ENCODE data around the gene DIPK1A.
A peak's percentile ranks its signal among the peaks of the same experiment; 100 is the strongest.

Gene DIPK1A

GRCh38 chr1:92870591-92870990 is 90.7 kb downstream of the DIPK1A start:
- no peak for DNase-seq

- no peak for DNase-seq
These were observed 97.1 kb downstream of the DIPK1A start for GRCh38 chr1:92864131-92864530.

GRCh38 chr1:92862605-92863004 is 98.7 kb downstream of the DIPK1A start:
- DNase-seq, result no peak

- DNase-seq, result no peak
These were observed 101.7 kb downstream of the DIPK1A start for GRCh38 chr1:92859400-92860039.

GRCh38 chr1:92858564-92859399 is 102.5 kb downstream of the DIPK1A start:
- DNase-seq, result peak; percentile 80

GRCh38 chr1:92857817-92858216 is 103.4 kb downstream of the DIPK1A start:
- DNase-seq, result no peak

GRCh38 chr1:92855236-92855635 is 106.0 kb downstream of the DIPK1A start:
- no peak for DNase-seq

GRCh38 chr1:92854101-92854785 is 107.0 kb downstream of the DIPK1A start:
- DNase-seq, result no peak

GRCh38 chr1:92853299-92853698 is 108.0 kb downstream of the DIPK1A start:
- no peak for DNase-seq

GRCh38 chr1:92851729-92852128 is 109.5 kb downstream of the DIPK1A start:
- no peak for DNase-seq

- DNase-seq, result no peak
These were observed 111.2 kb downstream of the DIPK1A start for GRCh38 chr1:92850019-92850418.

- no peak for DNase-seq
These were observed 113.1 kb downstream of the DIPK1A start for GRCh38 chr1:92848201-92848600.

- DNase-seq, result no peak
These were observed 115.4 kb downstream of the DIPK1A start for GRCh38 chr1:92845908-92846307.

GRCh38 chr1:92844439-92844838 is 116.8 kb downstream of the DIPK1A start:
- DNase-seq, result no peak

GRCh38 chr1:92843429-92844352 is 117.6 kb downstream of the DIPK1A start:
- DNase-seq, result no peak

GRCh38 chr1:92843046-92843423 is 118.2 kb downstream of the DIPK1A start:
- no peak for DNase-seq

GRCh38 chr1:92842082-92843045 is 118.9 kb downstream of the DIPK1A start:
- no peak for DNase-seq

- no peak for DNase-seq
These were observed 120.7 kb downstream of the DIPK1A start for GRCh38 chr1:92840600-92840999.

GRCh38 chr1:92839442-92839841 is 121.8 kb downstream of the DIPK1A start:
- DNase-seq, result no peak

- DNase-seq, result no peak
These were observed 122.7 kb downstream of the DIPK1A start for GRCh38 chr1:92838519-92838918.

GRCh38 chr1:92837062-92837461 is 124.2 kb downstream of the DIPK1A start:
- no peak for DNase-seq

- no peak for DNase-seq
These were observed 126.6 kb downstream of the DIPK1A start for GRCh38 chr1:92834617-92835016.
